ENCODE measurements around the gene PIK3R4.
A peak's percentile ranks its signal among the peaks of the same experiment; 100 is the strongest.

PIK3R4 gene

GRCh38 chr3:130760922-130761321, 14.3 kb upstream of the PIK3R4 start:
- H3K4me3 ChIP-seq (ENCODE audit: low read depth, low read length): no peak overlapping the region
- TF ChIP-seq, protein P1, sequence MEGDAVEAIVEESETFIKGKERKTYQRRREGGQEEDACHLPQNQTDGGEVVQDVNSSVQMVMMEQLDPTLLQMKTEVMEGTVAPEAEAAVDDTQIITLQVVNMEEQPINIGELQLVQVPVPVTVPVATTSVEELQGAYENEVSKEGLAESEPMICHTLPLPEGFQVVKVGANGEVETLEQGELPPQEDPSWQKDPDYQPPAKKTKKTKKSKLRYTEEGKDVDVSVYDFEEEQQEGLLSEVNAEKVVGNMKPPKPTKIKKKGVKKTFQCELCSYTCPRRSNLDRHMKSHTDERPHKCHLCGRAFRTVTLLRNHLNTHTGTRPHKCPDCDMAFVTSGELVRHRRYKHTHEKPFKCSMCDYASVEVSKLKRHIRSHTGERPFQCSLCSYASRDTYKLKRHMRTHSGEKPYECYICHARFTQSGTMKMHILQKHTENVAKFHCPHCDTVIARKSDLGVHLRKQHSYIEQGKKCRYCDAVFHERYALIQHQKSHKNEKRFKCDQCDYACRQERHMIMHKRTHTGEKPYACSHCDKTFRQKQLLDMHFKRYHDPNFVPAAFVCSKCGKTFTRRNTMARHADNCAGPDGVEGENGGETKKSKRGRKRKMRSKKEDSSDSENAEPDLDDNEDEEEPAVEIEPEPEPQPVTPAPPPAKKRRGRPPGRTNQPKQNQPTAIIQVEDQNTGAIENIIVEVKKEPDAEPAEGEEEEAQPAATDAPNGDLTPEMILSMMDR (IDR thresholded peaks at IDR 0.05; ENCODE audit: control insufficient read depth, extremely low read depth, insufficient read depth): no peak

GRCh38 chr3:130759692-130760338, 13.2 kb upstream of the PIK3R4 start:
- H3K4me3 ChIP-seq (ENCODE audit: low read depth, low read length): no peak overlapping the region
- DNase-seq (ENCODE audit: low read depth): peak; percentile 26
- TF ChIP-seq, protein P1 (IDR thresholded peaks at IDR 0.05; ENCODE audit: control insufficient read depth, extremely low read depth, insufficient read depth): peak; percentile 67

More at GRCh38 chr3:130760922-130761321, 14.3 kb upstream of the PIK3R4 start:
- no peak for DNase-seq (ENCODE audit: low read depth)

- TF ChIP-seq, protein P1 (IDR thresholded peaks at IDR 0.05; ENCODE audit: control insufficient read depth, extremely low read depth, insufficient read depth): no peak
- DNase-seq (ENCODE audit: low read depth): no peak
- no peak overlapping the region for H3K4me3 ChIP-seq (ENCODE audit: low read depth, low read length)
These were observed 12.2 kb upstream of the PIK3R4 start for GRCh38 chr3:130758624-130759369.

GRCh38 chr3:130757611-130758150, 11.1 kb upstream of the PIK3R4 start:
- TF ChIP-seq, protein P1 (IDR thresholded peaks at IDR 0.05; ENCODE audit: control insufficient read depth, extremely low read depth, insufficient read depth): no peak
- H3K4me3 ChIP-seq (ENCODE audit: low read depth, low read length): no peak overlapping the region
- no peak for DNase-seq (ENCODE audit: low read depth)

DNA sequence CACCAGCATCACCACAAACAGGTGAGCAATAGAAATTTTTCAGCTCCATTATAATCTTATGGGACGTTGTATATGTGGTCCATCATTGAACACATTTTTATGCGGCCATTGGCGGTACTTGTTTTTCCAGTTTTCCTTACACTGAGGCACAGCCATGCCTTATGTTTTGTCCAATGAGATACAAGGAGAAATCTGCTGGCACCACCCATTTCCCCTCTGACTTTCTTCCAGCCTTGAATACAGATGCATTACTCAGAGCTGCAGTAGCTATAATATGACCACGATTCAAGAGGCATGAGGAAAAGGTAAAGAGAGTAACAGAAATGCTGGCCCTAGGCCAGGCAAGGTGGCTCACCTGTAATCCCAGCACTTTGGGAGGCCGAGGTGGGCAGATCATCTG, 9.0 kb upstream of the PIK3R4 start:
- peak; percentile 2 for DNase-seq (ENCODE audit: low read depth)
- TF ChIP-seq, protein P1 (IDR thresholded peaks at IDR 0.05; ENCODE audit: control insufficient read depth, extremely low read depth, insufficient read depth): no peak
- H3K4me3 ChIP-seq (ENCODE audit: low read depth, low read length): no peak overlapping the region

GRCh38 chr3:130748981-130749380, 2.4 kb upstream of the PIK3R4 start:
- TF ChIP-seq, protein P1 (IDR thresholded peaks at IDR 0.05; ENCODE audit: control insufficient read depth, extremely low read depth, insufficient read depth): no peak
- H3K4me3 ChIP-seq (ENCODE audit: low read depth, low read length): no peak overlapping the region
- DNase-seq (ENCODE audit: low read depth): no peak
